T-helper 1 cell treated with Interleukin-12 subunit alpha and Interleukin-12 subunit beta and Interleukin-4 antibody, amounts not matched to agents 30 ng/mL and 1 ng/mL, for 36 hours (primary cell): ENCODE measurements around the gene SATL1. TPM values are rescaled to one million over a fixed set of nuclear protein-coding genes. Genes with fewer than 3 reads are reported as not detected.
"Not testable (repeated sequence)": the region's sequence is repeated elsewhere in the genome, so short reads cannot be mapped to it uniquely, and the experiment has no call there.

ENCODE experiments used
- intact Hi-C: fragments of 100-400 bp; cut with micrococcal nuclease; formaldehyde crosslinking; loops from one replicate; pipeline ENCODE4 v1.15.1; 2024
- total RNA-seq: library from RNA; stranded (reverse); gene quantifications from 2 replicates; pipeline ENCODE4 v1.2.3, GENCODE V29; 2022

The SATL1 gene, protein sequence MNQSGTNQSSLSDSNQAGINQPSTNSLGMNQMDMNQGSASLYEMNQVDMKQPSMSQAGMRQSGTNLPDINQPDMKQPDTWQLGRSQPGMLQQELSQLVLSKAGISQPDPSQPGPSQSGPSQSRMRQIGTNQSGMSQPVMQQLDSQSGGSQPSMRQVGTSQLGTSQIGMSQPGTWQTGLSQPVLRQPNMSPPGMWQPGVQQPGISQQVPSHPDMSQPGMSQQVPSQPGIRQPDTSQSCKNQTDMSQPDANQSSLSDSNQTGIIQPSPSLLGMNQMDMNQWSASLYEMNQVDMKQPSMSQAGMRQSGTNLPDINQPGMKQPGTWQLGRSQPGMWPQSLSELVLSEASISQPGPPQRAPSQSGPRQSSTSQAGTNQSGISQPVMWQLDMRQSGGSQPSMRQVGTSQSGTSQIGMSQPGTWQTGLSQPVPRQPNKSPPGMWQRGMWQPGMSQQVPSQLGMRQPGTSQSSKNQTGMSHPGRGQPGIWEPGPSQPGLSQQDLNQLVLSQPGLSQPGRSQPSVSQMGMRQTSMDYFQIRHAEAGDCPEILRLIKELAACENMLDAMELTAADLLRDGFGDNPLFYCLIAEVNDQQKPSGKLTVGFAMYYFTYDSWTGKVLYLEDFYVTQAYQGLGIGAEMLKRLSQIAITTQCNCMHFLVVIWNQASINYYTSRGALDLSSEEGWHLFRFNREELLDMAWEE
- total RNA-seq = not detected in 2 replicates

GRCh38 chrX:85243761-85244449, at the start of gene SATL1, which contains the start of gene ZNF711:
Gene SATL1 (minus strand): TSS chrX:85243779. CDS start chrX:85108968, 134,811 bp downstream.
Gene ZNF711 (plus strand): TSS chrX:85243991. CDS start chrX:85247573, 3,582 bp downstream.
- intact Hi-C loops = loop anchor here (2.0 kb wide), 1 partner anchor 241 kb away; the partner anchor contains the start of gene APOOL

DNA sequence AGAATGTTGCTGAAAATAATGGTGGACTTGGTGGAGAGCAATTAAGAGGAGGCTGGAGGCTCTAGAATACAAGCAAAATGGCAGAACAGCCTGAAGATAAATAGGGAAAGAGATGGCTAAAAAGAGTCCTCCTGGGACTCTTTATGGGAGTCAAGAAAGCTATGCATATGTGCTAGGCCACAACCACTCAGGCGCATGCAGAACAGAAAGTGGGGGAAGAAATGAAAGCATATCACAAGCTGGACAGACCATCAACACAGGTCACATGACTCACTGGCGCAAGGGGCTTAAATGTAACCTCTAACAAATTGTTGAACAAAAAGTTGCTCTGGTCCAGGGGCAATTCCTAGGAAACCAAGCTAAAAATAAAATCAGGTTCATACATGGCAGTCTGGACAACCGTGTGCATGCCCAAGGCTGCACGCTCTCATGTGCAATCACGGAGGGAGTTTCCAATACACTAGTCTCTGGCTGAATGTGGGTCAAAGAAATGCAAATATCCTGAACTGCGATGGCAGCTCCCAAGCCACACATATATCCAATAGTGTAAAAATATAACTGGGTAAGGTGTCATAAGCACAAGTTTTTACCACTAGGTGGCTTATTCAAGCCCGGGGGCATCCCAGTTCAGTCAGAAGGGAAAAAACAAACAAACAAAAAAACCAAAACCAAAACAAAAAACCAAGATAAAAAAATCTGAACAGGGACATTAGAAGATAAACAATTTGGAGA, 45.6 kb upstream of the SATL1 start:
- intact Hi-C loops = no loop called here

GRCh38 chrX:85285286-85285685, 41.7 kb upstream of the SATL1 start:
- intact Hi-C loops = not testable (repeated sequence)

DNA sequence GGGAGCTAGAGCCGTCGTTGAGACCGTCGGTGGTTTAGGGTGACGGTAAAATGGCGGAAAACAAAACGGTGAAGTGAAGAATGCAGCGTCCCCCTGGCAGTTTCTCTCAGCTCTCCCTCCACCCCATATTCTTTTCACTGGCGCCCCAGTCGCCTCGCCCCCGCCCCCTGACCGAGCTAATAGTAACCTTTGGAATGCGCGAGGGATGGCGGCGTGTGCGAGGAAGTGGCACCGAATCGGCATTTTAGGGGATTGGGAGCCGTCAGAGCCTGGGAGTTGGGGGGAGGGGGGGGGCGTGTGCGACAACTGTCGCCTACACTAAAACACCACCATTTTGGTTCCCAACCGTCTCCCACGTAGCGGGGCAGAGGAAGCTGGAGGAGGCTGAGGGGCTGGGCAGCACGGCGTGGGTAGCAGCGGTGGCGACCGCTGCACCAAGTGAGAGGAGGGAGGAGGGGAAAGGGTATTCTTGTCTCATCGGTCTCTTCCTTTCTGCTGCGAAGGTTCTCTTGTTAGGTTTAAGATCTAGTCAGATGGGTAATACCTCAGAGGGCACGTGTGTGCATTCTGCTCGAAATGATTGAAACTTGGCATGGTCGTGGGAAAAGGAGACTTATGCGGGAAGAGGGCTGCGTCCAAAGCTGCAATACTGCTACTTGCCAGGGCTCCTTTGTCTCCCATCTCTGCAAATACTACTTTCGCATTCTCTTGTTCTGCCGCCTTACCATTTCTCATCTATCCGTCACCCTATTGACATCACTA, 1.1 kb upstream of the SATL1 start:
- intact Hi-C loops = loop anchor here (2.0 kb wide), 1 partner anchor 242 kb away; the partner anchor contains the start of gene APOOL

GRCh38 chrX:85243155-85243554, 424 bp downstream of the SATL1 start:
- intact Hi-C loops = no loop called here

DNA sequence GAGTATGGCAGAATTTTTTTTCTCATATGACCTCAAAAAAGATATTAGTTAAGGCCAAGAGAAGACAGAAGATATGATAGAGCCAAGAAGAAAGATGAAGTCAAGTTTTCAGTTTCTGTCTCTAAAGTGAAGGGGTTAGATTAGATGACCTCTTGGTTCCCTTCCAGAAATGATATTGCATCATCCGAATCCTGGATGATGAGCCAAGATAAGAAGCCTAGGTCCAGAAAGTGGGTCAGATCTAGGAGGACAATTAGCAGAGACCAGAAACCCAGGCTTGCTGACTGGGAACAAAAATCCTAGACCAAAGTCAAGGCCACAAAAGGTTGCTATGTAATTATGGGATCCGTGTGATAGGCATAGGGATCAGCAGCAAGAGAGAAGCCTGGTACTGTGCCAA, 20.2 kb downstream of the SATL1 start:
- intact Hi-C loops = no loop called here

DNA sequence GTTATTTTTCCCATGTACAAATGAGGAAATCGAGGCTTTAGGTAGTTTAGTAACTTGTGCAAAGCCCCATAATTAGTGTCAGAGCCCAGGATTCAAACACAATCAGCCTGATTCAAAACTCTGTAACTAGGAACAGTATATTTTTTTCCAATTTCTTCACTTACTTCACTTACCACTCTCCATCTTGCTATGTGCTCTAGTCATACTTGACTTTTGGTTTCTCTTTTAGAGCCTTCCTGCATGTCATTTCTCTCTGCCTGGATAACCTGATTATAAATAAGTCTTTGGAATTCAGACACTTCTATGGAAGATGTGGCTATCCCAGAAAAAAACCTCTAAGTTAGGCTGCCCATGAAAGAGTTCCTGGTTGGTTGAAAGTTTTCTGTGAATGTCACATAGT, 22.2 kb downstream of the SATL1 start:
- intact Hi-C loops = no loop called here

GRCh38 chrX:85215946-85216345, 27.6 kb downstream of the SATL1 start:
- intact Hi-C loops = no loop called here

DNA sequence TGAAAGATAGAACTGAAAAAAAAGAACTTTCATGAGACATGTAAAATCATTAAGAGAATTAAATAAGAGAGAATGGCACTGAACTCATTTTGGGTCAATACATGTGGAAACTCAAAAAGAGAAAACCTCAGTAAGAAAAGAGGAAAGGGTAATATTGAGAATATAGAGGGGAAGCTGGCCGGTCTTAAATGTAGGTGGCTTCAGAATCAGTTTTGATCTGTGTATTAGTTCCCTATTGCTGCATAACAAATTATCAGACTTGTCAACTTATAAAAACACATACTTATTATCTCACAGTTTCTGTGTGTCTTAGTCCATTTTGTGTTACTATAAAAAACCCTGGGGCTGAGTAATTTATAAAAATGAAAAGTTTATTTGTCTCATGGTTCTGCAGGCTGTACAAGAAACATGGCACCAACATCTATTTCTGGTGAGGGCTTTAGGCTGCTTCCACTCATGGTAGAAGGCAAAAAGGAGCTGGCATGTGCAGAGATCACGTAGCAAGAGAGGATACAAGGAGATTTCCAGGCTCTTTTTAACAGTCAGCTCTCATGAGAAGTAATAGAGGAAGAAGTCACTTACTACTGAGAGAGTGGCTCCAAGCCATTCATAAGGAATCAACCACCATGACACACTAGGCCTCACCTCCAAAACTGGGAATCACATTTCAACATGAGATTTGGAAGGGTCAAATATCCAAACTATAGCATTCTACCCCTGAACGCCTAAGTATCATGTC, 29.6 kb downstream of the SATL1 start:
- intact Hi-C loops = no loop called here

GRCh38 chrX:85203461-85203970, 40.1 kb downstream of the SATL1 start:
- intact Hi-C loops = no loop called here

DNA sequence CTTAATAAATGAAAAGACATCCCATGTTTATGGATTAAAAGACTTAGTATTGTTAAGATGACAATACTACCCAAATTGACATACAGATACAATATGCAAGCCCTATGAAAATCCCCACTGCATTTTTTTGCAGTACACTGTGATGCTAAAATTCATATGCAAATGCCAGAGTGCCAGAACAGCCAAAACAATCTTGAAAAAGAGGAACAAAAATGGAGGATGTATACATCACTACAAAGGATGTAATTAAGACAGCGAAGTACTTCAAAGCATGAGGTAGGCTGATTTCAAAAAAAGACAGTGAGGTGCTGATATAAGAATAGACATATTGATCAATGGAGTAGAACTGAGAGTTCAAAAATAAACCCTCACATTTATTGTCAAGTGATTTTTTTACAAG, 47.3 kb downstream of the SATL1 start:
- intact Hi-C loops = no loop called here

DNA sequence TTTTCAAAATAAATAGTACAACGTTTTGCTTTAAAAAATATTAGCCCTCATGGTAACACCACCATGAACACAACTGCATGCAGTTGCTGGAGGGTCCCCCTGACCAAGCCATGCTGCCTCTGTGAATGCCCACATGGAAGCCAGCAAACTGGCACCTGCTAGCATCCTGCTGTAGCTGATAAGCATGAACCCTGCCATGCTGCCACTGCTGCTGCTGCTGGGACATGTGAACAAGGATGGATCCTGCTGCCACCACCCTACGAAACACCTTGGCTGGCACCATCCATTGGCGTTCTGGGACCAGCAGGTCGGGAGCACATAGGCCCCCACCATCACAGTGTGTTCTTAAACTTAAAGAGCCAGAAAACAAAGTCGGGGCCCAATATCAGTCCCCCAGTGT, 83.9 kb downstream of the SATL1 start:
- intact Hi-C loops = no loop called here

GRCh38 chrX:85140964-85141363, 102.6 kb downstream of the SATL1 start:
- intact Hi-C loops = no loop called here

DNA sequence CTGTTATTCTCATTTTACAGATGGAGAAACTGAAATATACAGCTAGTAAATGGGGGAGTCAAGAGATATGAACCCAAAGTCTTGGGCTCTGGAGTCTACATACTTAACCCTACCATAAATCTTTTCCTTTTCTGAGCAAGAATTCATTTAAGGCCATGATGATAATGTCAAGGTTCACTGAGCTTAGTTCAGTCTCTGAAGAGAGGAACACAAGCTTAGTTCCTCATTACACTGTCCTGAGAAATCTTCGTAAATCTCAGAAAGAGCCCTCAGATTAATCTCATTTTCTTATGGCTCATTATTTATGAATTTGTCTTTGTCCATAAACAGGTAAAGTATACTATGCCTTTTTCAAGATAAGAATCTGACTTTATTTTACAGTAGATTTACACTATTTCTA, 104.2 kb downstream of the SATL1 start:
- intact Hi-C loops = no loop called here

- intact Hi-C loops = no loop called here
Observed at GRCh38 chrX:85136409-85136808, 107.2 kb downstream of the SATL1 start.

DNA sequence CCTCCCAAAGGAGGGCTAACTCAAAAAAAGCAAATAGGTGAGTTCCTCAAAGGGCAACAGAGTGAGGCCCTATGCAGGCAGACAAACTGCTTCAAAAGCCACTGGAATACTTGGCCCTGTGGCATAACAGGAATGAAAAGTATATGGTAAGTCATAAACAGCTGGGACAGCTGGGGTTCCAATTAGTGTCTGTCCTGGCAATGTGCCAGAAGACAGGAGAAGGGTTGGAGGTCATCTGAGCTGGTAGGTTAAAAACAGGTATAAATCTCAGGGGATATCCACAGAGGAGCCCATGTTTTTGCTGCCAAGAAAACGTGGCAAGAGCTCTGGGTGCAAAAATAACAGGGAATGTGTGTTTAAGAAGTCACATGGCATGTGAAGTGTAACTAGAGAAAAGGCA, 128.3 kb downstream of the SATL1 start:
- intact Hi-C loops = no loop called here

DNA sequence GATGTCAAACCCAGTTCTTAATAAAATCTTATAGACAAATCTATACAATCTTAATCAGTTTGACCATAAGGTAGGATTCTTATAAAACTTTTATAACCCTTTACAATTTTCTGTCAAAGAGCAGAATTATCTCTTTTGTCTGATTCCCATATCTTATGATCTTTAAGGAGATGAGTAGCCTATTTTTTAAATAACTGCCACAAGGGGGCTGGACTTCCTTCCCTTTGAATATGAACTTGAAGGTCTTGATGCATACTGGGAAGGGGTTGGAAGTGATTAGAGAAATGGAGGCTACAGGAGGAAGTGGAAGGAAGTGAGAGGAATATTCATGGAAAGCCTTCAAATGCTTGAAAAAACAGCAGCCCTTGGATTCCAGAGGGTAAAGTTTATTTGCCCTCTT, 128.8 kb downstream of the SATL1 start:
- intact Hi-C loops = no loop called here

DNA sequence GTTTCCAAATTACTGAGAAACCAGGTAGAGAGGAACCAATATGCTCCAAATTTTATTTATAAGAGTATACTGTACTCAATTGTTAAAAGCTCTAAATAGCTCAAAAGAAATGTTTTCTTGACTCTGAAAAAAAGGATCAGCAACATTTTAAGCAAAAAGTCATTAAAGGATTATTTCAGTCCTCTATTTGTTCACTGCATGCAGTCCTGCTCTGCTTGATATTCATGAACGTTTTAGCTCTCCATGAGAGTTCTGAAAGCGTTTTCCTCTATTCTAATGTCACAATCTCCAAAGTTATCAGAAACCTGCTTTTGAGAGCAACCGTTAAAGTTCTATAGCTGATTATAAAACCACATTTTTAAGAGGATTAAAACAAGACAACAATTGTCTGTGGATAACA, 129.4 kb downstream of the SATL1 start:
- intact Hi-C loops = no loop called here

DNA sequence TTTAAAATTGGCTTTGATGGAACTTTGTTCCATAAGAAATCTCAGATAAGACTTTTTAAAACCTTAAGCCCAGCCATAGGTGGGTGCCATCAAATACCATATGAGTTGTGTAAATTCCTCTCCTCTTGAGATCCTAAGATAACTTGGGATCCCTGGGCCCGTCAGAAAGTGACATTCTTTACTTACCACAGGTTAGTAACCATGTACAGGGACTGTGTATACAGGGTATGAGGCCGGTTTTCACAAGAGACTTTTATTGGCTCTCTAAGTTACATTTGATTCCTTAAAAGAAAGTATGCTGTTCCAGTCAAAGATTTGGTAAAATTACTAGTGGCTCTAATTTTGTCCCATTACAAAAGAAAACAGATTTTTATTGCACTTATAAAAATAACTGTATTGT, 129.8 kb downstream of the SATL1 start:
- intact Hi-C loops = no loop called here

GRCh38 chrX:85112293-85112692, 131.3 kb downstream of the SATL1 start:
- intact Hi-C loops = no loop called here
